Medulla oblongata (tissue), 1 donor: ENCODE results near the gene ELMO1.

Source experiments
- DNase-seq: peaks from one replicate; pipeline ENCODE4 v3.0.0-alpha.2; 2015; ENCODE audit errors: extremely low spot score

The ELMO1 gene

GRCh38 chr7:37056234-37056912, 392.3 kb downstream of the ELMO1 start:
- no peak for DNase-seq

GRCh38 chr7:37054624-37055241, 393.9 kb downstream of the ELMO1 start:
- DNase-seq, result no peak

- no peak for DNase-seq
Measured at GRCh38 chr7:37052705-37053104, 396.0 kb downstream of the ELMO1 start.

DNA sequence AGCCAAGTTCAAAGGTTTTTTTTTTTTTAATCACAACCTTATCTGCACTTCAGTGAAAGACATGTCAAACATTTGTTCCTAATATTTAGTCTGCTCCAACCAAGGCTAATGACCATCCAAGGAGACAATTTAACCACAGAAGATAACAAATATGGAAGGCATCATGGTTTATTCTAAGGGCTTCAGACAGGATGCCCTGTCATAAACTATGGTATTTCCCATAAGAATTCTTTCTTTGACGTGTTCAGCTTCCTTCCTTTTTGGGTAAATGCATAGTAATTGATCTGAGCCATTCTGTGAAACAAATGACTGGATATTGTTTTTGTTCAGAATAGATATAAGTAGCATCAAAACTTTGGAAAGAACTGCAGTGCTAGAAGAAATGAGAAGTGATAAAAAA, 397.9 kb downstream of the ELMO1 start:
- no peak for DNase-seq

- no peak for DNase-seq
Measured at GRCh38 chr7:37048674-37049073, 400.0 kb downstream of the ELMO1 start.

GRCh38 chr7:37047260-37047659, 401.4 kb downstream of the ELMO1 start:
- DNase-seq, result no peak

- DNase-seq, result peak; percentile 6
Measured at GRCh38 chr7:37046531-37047079, 402.1 kb downstream of the ELMO1 start.

- no peak for DNase-seq
Measured at GRCh38 chr7:37045681-37046179, 402.9 kb downstream of the ELMO1 start.

DNA sequence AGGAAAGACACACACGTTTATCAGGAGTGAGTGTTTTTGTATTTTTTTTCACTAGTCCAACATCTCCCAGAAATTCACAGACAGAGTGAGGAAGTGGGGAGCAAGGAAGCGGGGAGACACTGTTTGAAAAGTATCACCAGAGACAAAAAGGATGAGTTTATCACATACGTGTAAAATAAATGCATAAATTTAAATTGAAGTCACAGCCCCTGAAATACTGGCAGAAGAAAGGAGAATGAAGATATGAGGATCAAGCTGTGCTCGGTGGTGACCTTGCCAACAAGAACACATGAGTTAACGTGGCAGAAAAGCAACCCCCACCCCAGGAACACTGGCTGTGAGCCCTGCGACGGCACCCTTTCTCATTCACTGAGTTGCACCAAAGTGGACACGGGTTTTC, 407.2 kb downstream of the ELMO1 start:
- DNase-seq, result no peak

DNA sequence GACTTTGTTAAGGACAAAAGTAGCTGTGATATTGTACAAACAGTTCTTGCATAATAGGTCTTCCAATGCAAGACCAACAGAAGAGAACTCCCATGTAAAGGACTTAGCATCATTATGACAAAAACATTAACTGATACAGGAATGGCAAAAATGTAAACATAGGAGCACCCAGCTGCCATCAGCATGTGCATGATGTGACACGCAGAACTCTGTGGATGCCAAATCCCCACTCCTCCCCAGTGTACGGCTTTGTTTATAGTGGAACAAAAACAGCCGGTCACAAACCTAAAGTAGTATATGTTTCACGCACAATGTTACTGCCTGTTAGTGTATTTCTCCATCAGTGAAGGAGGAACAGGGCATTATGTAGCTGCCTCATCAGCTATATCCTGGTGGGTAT, 408.3 kb downstream of the ELMO1 start:
- no peak for DNase-seq

DNA sequence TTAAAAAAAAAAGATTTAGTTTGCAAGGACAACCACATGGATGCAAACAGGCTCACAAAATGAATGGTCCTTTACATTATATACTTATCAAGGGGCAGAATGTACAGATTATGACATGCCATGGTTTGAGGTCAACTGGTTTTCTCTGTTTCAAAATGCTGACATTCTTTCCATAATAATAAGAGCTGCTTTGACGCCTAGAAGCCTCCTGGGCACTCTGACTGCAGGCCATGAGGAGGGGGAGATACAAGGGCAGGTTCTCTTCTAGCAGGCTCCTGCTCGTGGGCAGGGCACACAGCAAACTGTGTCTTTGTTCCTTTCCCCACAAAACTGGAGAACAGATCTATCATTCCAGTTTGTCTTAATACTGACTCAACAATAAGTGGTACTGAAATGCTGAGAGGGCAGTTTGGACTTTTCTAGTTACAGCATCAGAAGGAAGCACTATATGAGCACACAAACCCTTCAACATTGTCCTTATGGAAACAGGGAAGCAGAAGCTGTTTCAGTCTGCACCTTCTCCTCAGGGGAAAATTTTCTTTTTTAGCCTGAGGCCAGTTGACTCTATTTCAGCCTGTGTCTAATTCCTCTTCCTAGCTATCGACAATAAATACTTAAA, 409.4 kb downstream of the ELMO1 start:
- no peak for DNase-seq

DNA sequence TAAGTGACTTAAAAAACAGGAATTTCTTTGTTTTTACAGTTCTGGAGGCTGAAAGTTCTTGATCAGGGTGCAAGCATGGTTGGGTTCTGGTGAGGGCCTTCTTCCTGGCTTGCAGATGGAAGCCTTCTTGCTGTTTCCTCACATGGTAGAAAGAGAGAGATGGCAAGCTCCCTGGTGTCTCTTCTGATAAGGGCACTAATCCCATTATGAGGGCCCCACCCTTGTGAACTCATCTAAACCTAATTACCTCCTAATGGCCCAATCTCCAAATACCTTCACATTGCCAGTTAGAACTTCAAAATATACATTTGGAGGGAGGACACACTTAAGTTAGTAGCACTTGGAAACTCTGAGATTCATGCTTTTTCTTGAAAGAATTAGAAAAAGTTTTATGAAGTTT, 410.0 kb downstream of the ELMO1 start:
- no peak for DNase-seq

DNA sequence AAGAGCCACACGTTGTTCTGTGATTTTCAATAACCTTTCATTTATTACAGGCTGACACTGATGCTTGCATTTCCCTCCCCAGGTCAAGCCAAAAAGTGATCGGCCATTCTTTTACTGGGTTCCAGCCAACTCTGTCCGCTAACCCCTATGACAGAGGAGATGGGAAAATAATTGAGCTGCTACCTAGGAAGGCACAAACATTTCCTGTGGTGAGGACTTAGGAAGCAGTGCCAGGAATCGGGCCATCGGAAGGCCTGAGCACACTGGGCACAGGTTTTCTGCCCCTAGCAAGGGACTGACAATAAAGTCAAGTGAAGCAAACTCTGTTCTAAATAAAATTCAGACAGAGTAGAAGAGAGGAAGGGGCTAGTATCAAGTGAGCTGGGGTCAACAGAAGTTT, 411.4 kb downstream of the ELMO1 start:
- DNase-seq, result no peak

GRCh38 chr7:37035631-37036030, 413.0 kb downstream of the ELMO1 start:
- DNase-seq, result no peak

DNA sequence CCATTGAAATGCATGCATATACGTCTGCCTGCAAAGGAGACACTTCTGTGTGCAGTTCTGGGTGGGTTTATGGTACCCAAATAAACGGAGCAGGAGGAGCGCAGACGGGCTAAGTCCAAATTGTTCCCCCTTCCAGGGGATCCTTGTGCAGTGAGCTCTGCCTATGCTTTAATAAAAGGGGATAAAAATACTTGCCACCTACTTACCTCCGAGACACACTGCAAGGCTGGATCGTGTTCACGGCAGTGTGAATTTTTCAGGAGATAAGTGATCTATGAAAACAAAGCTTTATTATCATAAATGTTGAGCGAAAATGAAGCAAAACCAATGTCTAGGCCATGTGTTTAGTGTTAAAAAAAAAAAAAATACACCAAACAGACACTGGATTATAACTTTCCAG, 415.5 kb downstream of the ELMO1 start:
- DNase-seq, result no peak

DNA sequence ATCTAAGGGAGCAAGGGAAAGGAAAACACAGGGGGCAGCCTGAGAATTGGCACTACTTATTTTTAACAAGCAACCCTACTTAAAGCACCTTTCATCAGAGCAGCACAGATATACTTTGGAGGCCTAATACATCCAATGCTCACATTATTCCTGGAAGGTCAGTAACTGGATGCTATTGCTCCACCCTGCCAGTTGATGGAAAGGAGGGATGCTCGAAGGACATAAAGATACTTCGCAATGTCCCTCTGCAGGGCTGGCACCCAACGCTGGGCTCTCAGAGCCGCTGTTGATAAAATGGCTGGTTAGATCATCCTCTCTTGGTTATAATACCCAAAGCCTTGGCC, 416.4 kb downstream of the ELMO1 start:
- no peak for DNase-seq

DNA sequence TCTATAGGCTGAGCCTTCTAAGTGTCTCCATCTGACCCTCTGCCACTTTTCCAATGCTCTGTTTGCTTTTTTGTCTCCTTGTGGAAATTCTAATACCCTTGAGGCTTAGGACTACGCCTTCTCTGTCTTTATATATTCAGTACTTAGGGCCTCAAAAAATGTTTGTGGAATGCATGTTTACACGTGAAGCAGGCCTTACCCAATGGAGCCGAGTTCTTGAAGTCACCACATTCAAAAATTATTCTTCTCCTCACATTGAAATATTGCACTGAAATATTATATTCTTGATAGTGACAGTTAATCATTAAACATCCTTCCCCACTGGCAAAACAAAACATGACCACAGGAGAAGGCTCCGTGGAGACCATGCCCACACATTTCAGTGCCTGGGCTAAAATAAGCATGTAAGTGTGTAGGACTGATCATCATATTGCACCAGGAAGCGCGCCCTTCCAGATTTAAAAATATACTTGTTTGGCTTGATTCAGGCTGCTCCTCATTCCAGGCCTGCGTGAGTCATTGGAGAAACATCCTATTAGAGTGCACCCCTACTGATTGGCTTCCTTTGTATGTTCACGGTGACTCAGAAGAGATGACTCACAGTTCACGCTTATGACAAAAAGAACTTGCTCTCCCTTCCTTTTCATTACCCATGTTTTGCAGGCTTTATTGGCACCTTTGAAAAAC, 416.9 kb downstream of the ELMO1 start:
- peak; percentile 52 for DNase-seq

DNA sequence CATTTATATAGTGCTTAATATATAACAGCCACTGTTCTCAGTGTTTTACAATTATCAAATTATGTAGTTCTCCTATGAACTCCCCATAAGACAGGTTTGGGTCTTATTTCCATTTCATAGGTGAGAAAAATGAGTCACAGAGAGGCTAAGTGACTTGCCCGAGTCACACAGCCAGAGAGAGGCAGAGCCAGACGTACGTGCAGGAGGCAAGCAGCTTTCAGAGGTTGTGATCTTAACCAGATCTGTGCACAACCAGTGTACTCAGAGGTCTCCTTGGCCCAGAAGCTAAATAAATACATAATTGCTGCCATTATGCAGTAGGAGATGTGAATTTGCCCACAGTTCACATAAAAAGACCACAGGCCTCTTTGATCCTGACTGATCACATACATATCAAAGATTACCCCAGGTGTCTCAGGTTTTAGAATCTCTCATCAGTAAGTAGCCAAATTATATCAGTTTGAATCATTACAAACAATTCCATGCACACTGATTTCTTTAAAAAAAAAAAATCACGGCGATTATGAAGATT, 419.7 kb downstream of the ELMO1 start:
- no peak for DNase-seq

DNA sequence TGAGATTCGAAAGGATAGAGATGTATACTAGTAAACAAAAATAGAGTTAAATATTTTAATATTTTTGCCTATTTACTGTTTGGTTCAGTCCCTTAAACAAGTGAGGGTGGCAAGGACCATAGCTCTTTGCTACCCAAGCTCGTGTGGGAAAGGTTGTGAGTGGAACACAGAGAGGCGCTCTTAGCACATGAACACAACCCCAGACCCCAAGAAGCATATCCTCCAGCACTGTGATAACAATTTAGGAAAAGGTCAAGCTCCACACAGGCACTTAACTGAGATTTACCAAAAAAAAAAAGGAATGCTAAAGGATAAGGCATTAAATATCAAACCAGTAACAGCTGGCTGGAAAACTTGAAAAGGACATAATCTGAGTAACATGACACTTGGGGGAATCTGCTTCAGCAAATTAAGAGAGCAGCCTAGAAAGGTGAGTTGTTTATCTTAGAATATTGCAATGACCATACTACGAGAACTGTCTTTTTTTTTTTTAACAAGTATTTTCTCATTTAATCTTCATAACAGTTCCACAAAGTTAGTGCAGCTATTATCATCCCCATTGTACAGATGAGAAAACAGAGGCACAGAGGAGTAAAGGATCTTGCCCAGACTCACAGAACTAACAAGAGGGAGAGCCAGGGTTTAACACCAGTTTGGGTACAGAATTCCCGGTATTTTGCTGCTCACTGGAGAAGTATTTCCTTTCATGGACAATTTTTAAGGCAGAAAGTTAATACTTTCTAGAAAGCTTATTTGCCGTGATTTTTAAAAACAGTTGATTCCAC, 420.9 kb downstream of the ELMO1 start:
- no peak for DNase-seq

- no peak for DNase-seq
Measured at GRCh38 chr7:37027104-37027503, 421.6 kb downstream of the ELMO1 start.

DNA sequence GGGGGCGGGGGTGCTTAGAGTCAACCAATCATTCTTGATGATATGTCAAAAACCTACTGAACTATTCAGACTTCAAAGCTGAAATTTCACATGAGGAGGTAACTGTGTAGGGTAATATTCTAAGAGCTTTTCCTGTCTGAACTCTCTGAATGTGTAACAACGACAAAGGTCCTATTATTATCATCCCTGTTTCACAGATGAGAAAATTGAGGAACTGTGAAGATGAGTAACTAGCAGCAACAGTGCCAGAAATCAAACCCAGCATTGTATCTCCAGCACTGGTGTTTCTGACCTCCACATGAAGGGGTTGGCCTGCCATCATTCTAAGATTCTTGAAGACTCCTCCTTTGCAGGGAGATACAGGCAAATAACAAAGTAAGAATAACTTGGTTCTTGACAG, 429.7 kb downstream of the ELMO1 start:
- no peak for DNase-seq
